ENCODE measurements around the gene PSMC3IP. TPM values are rescaled to one million over a fixed set of nuclear protein-coding genes. Genes with fewer than 3 reads are reported as not detected.

The PSMC3IP gene
- total RNA-seq, 1 experiment from 2014 or later: 19.2 TPM

DNA sequence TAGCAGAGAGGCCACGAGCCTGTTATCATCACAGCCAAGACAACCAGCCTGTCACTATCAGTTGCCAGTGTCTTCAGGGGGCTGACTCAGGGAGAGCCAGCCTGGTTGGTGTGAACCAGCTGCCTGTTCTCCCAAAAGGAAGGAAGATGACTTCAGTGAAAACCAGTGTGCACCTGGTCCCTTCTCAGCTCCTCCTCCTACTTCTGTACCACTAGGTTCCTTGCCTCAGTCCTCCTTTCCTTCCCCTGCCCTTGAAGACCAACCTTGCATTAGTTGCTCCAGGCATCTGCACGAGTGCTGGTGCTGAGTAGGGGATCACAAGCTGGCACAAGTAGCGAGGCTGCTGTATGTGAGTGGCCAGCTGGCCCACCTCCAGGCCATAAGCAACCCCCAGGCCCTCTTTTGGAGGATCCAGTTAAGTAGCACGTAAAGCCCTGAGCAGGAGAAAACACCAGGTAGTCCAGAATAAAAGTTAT lies 40.5 kb upstream of the PSMC3IP start:
- DNase-seq (ENCODE audit: low read depth, low spot score) (no peak), ATAC-seq (peak; percentile 53)
- POLR2A ChIA-PET: no interaction called here
- intact Hi-C loops (cut with micrococcal nuclease; ENCODE audit: unreplicated experiment): no loop called here
- no peaks in the 10 kb centered on the region for H3K27me3 ChIP-seq (ENCODE audit: control insufficient read depth, insufficient read depth, low read length)
- H3K4me1 ChIP-seq (ENCODE audit: control insufficient read depth, insufficient read depth, low read length): peaks cover 7% of the 10 kb centered on the region
- TF ChIP-seq, protein P1, sequence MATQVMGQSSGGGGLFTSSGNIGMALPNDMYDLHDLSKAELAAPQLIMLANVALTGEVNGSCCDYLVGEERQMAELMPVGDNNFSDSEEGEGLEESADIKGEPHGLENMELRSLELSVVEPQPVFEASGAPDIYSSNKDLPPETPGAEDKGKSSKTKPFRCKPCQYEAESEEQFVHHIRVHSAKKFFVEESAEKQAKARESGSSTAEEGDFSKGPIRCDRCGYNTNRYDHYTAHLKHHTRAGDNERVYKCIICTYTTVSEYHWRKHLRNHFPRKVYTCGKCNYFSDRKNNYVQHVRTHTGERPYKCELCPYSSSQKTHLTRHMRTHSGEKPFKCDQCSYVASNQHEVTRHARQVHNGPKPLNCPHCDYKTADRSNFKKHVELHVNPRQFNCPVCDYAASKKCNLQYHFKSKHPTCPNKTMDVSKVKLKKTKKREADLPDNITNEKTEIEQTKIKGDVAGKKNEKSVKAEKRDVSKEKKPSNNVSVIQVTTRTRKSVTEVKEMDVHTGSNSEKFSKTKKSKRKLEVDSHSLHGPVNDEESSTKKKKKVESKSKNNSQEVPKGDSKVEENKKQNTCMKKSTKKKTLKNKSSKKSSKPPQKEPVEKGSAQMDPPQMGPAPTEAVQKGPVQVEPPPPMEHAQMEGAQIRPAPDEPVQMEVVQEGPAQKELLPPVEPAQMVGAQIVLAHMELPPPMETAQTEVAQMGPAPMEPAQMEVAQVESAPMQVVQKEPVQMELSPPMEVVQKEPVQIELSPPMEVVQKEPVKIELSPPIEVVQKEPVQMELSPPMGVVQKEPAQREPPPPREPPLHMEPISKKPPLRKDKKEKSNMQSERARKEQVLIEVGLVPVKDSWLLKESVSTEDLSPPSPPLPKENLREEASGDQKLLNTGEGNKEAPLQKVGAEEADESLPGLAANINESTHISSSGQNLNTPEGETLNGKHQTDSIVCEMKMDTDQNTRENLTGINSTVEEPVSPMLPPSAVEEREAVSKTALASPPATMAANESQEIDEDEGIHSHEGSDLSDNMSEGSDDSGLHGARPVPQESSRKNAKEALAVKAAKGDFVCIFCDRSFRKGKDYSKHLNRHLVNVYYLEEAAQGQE (IDR thresholded peaks at IDR 0.05; ENCODE audit: insufficient read depth in 1 of 2, low read depth in 2 of 2, low read length in 1 of 2): no peak
- TF ChIP-seq TCF7L2 (IDR thresholded peaks at IDR 0.05; ENCODE audit: low read depth, low read length) (no peak), SIN3A (IDR thresholded peaks at IDR 0.05; ENCODE audit: borderline replicate concordance, insufficient read depth, low read depth, low read length) (no peak), POLR2AphosphoS5 (IDR thresholded peaks at IDR 0.05; ENCODE audit: low read depth, low read length) (no peak)
- TF ChIP-seq, protein P2, sequence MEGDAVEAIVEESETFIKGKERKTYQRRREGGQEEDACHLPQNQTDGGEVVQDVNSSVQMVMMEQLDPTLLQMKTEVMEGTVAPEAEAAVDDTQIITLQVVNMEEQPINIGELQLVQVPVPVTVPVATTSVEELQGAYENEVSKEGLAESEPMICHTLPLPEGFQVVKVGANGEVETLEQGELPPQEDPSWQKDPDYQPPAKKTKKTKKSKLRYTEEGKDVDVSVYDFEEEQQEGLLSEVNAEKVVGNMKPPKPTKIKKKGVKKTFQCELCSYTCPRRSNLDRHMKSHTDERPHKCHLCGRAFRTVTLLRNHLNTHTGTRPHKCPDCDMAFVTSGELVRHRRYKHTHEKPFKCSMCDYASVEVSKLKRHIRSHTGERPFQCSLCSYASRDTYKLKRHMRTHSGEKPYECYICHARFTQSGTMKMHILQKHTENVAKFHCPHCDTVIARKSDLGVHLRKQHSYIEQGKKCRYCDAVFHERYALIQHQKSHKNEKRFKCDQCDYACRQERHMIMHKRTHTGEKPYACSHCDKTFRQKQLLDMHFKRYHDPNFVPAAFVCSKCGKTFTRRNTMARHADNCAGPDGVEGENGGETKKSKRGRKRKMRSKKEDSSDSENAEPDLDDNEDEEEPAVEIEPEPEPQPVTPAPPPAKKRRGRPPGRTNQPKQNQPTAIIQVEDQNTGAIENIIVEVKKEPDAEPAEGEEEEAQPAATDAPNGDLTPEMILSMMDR (IDR thresholded peaks at IDR 0.05): no peak
- peak overlapping the region; percentile 23; the same call in 1 of the 2 replicates for H3K27ac ChIP-seq (ENCODE audit: low read length)
- no TSS peak for BruUV-seq (replicated peaks)
- CTCF ChIA-PET: interaction anchor here (0.6 to 1.8 kb wide), 3 partner anchors 36 to 63 kb away, joined by 3 to 4 read pairs (median 3); no protein-coding TSS in a partner anchor
- in situ Hi-C loops (cut with HindIII; ENCODE audit: low pct_unique_long_range_greater_than_20kb, low sequenced_read_pairs): no loop called here
- H3K4me3 ChIP-seq (ENCODE audit: low read depth in 2 of 2, low read length in 2 of 2): no peak overlapping the region
- peaks cover 4% of the 10 kb centered on the region; the same call in 1 of the 2 replicates for H3K36me3 ChIP-seq (ENCODE audit: control insufficient read depth, insufficient read depth, low read length)
- H3K9me3 ChIP-seq (ENCODE audit: control insufficient read depth, insufficient read depth, low read depth, low read length): no peaks in the 10 kb centered on the region

DNA sequence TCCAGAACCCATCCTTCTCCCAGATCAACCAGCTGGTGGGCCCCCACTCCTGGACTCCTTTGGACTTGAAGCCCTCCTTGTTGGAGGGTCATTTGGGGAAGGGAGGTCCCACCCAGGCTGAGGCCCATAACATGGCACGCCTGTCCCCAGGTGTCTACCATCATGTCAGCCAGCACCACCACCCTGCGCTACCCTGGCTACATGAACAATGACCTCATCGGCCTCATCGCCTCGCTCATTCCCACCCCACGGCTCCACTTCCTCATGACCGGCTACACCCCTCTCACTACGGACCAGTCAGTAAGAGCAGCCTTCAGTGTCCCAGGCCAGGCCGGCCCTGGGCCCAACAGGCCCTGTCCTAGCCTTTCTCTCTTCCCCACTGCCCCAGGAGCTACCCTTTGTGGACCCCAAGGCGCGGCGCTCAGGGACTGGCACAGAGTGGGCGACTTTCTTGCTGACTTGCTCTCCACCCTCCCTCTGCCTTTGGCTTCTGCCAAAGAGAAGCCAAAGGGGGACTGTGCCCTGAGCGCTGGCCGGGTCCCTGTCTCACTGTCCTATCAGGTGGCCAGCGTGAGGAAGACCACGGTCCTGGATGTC lies 36.3 kb upstream of the PSMC3IP start:
- Histone ChIP-seq H3K27ac (ENCODE audit: low read length) (no peak overlapping the region), H3K36me3 (ENCODE audit: control insufficient read depth, insufficient read depth, low read length) (peaks cover 4% of the 10 kb centered on the region), H3K9me3 (ENCODE audit: control insufficient read depth, insufficient read depth, low read depth, low read length) (no peaks in the 10 kb centered on the region), H3K4me1 (ENCODE audit: control insufficient read depth, insufficient read depth, low read length) (peaks cover 7% of the 10 kb centered on the region), H3K4me3 (ENCODE audit: low read depth in 2 of 2, low read length in 2 of 2) (no peak overlapping the region), H3K27me3 (ENCODE audit: control insufficient read depth, insufficient read depth, low read length) (no peaks in the 10 kb centered on the region)
- in situ Hi-C loops (cut with HindIII; ENCODE audit: low pct_unique_long_range_greater_than_20kb, low sequenced_read_pairs) (no loop called here), intact Hi-C loops (cut with micrococcal nuclease; ENCODE audit: unreplicated experiment) (no loop called here)
- no peak for ATAC-seq
- ChIA-PET CTCF (no interaction called here), POLR2A (no interaction called here)
- TF ChIP-seq POLR2AphosphoS5 (IDR thresholded peaks at IDR 0.05; ENCODE audit: low read depth, low read length) (no peak), SIN3A (IDR thresholded peaks at IDR 0.05; ENCODE audit: borderline replicate concordance, insufficient read depth, low read depth, low read length) (no peak), TCF7L2 (IDR thresholded peaks at IDR 0.05; ENCODE audit: low read depth, low read length) (no peak)
- TF ChIP-seq, protein P2 (IDR thresholded peaks at IDR 0.05): no peak
- TF ChIP-seq, protein P1 (IDR thresholded peaks at IDR 0.05; ENCODE audit: insufficient read depth in 1 of 2, low read depth in 2 of 2, low read length in 1 of 2): no peak
- no peak for DNase-seq (ENCODE audit: low read depth, low spot score)
- no TSS peak for BruUV-seq (replicated peaks)
